ENCODE measurements around the gene PSTPIP1. TPM values are rescaled to one million over a fixed set of nuclear protein-coding genes. Genes with fewer than 3 reads are reported as not detected.

Gene PSTPIP1
- total RNA-seq, 1 experiment from 2014 or later: not detected

Small RNA genes within 50 kb of the gene (small RNA-seq; reads per million reads assigned to genes)
- 0 to 0.05 reads per million in 2 experiments for gene RN7SL278P

Other genes with a start within 250 kb of the PSTPIP1 start
- gene SCAPER, start 89.8 kb upstream of the PSTPIP1 start, total RNA-seq (2014; rRNA removed; shearing (Covaris generic)): 11.8 and 12.7 TPM in 2 replicates
- 114 and 132 TPM in 2 replicates for gene RCN2, start 63.4 kb upstream of the PSTPIP1 start, total RNA-seq (2014; rRNA removed; shearing (Covaris generic))
- gene TSPAN3, start 76.0 kb downstream of the PSTPIP1 start, total RNA-seq (2014; rRNA removed; shearing (Covaris generic)): 460 and 489 TPM in 2 replicates

Measured in SK-MEL-5 (cell line).